Right lobe of liver (tissue), 6 donors: ENCODE data around the gene CTPS2. TPM values are rescaled to one million over a fixed set of nuclear protein-coding genes. Genes with fewer than 3 reads are reported as not detected.

ENCODE experiments used
- ATAC-seq, 4 donors: fragments of 200-7000 bp; cut with Tn5 transposase; one replicate each; pipeline ENCODE4 v1.9.1; 2020; ENCODE audit warnings: mild to moderate bottlenecking in 4 of 4, moderate library complexity in 4 of 4
- DNase-seq, 3 donors: peaks; one replicate each; pipeline ENCODE4 v3.0.0-alpha.2; 2020
- H3K27ac ChIP-seq, 3 donors: fragments of 200-600 bp; one replicate each; pipeline ENCODE4 v1.8.0; 2022
- H3K27me3 ChIP-seq, 2 donors: fragments of 200-600 bp; one replicate each; pipeline ENCODE4 v1.8.0; 2022
- H3K36me3 ChIP-seq, 4 donors: fragments of 200-600 bp; sonication (generic) in 1 of 4; one replicate each; pipeline versions ENCODE4 v1.5.1 to v1.8.0; 2017 to 2022; ENCODE audit warnings: control low read depth in 1 of 4
- H3K4me1 ChIP-seq, 4 donors: fragments of 200-600 bp; sonication (generic) in 1 of 4; one replicate each; pipeline versions ENCODE4 v1.5.1 to v1.8.0; 2017 to 2022; ENCODE audit warnings: control low read depth in 1 of 4
- H3K4me3 ChIP-seq, 3 donors: fragments of 200-600 bp; one replicate each; pipeline ENCODE4 v1.8.0; 2022
- H3K9me3 ChIP-seq, 4 donors: fragments of 200-600 bp; sonication (generic) in 1 of 4; one replicate each; pipeline versions ENCODE4 v1.5.1 to v1.8.0; 2017 to 2022; ENCODE audit warnings: control low read depth in 1 of 4
- CTCF ChIP-seq, 4 donors: fragments of 200-600 bp in 3 of 4; fragments of 450-650 bp in 1 of 4; IDR thresholded peaks; one replicate each; pipeline versions ENCODE4 v1.5.1 to v1.8.0; 2016 to 2022; ENCODE audit warnings: antibody characterized with exemption in 4 of 4, mild to moderate bottlenecking in 2 of 4
- POLR2A ChIP-seq: fragments of 450-650 bp; IDR thresholded peaks from one replicate; pipeline ENCODE4 v1.6.1; 2017; ENCODE audit warnings: antibody characterized with exemption, mild to moderate bottlenecking
- WGBS: methylation state at CpG from one replicate; pipeline ENCODE4 v1.1.6; 2018; ENCODE audit warnings: low coverage, low lambda C conversion rate; ENCODE audit not compliant: insufficient coverage; ENCODE audit errors: missing lambda C conversion rate; 5-methylcytosine and 5-hydroxymethylcytosine counted together
- intact Hi-C, 2 donors: fragments of 100-400 bp; cut with DNase I; formaldehyde crosslinking; loops; one replicate each; pipeline versions ENCODE4 v1.11.2 to v1.14.1; 2022
- microRNA counts: library from miRNA; unstranded; fragments of <30 nt; microRNA quantifications from one replicate; lab custom pipeline; 2016
- microRNA-seq, 2 donors: library from miRNA; unstranded; fragments of <30 nt; microRNA quantifications; one replicate each; pipeline ENCODE4, GENCODE V29; 2019 to 2020
- small RNA-seq, 2 experiments: library from RNA; depleted of rRNA; stranded (forward); fragments of <200 nt; gene quantifications; one replicate each; pipeline ENCODE3, GENCODE V24; 2016
- total RNA-seq, 6 experiments: library from RNA; depleted of rRNA in 2 of 6; stranded (reverse); fragments of >200 nt in 2 of 6; fragmentation: NEBNext Ultra II Directional in 3 of 6; extraction: Animal tissue kit (Norgen Biotek cat#: 25700) in 3 of 6; gene quantifications; one replicate each; pipeline versions ENCODE4 v1.1.0 to v1.2.4, GENCODE V29; 2016 to 2023
- donor health status: DM: no; HTN: yes; CAD: no.
- donor health status: DM: no; HTN: no; CAD: no.
- donor health status: DM: no; HTN: no; CAD: no.
- donor health status: DM: no; HTN: yes; CAD: no.
- donor health status: DM: no; HTN: yes; CAD: no.

Gene CTPS2
- total RNA-seq, 6 experiments from 2014 or later = 5.0 to 10.3 (median 8.8) TPM

GRCh38 chrX:16552546-16552945 lies 159.9 kb downstream of the CTPS2 start:
- no peaks in the 10 kb centered on the region for H3K27me3 ChIP-seq
- H3K9me3 ChIP-seq = no peaks in the 10 kb centered on the region
- DNase-seq = no peak
- 58% methylated on average over 3 of the region's 3 CpGs for WGBS
- H3K27ac ChIP-seq = no peak overlapping the region
- no peak for TF ChIP-seq POLR2A
- TF ChIP-seq CTCF (IDR thresholded peaks at IDR 0.05) = no peak
- no peaks in the 10 kb centered on the region for H3K4me1 ChIP-seq
- ATAC-seq = no peak
- H3K4me3 ChIP-seq = no peak overlapping the region
- no peaks in the 10 kb centered on the region for H3K36me3 ChIP-seq
- intact Hi-C loops = no loop called here

GRCh38 chrX:16547644-16548043 lies 164.8 kb downstream of the CTPS2 start:
- WGBS = 60% methylated on average over 1 of the region's 1 CpG
- no peak for DNase-seq
- ATAC-seq = no peak
- H3K4me3 ChIP-seq = no peak overlapping the region
- TF ChIP-seq POLR2A (no peak), CTCF (IDR thresholded peaks at IDR 0.05) (no peak)
- H3K4me1 ChIP-seq = no peaks in the 10 kb centered on the region
- H3K27me3 ChIP-seq = no peaks in the 10 kb centered on the region
- no peaks in the 10 kb centered on the region for H3K36me3 ChIP-seq
- intact Hi-C loops = no loop called here
- no peak overlapping the region for H3K27ac ChIP-seq
- H3K9me3 ChIP-seq = no peaks in the 10 kb centered on the region

GRCh38 chrX:16544969-16545368 lies 167.5 kb downstream of the CTPS2 start:
- TF ChIP-seq POLR2A (no peak), CTCF (IDR thresholded peaks at IDR 0.05) (no peak)
- WGBS = 56% methylated on average over 3 of the region's 3 CpGs
- Histone ChIP-seq H3K4me3 (no peak overlapping the region), H3K27me3 (no peaks in the 10 kb centered on the region), H3K9me3 (no peaks in the 10 kb centered on the region), H3K4me1 (no peaks in the 10 kb centered on the region), H3K27ac (no peak overlapping the region), H3K36me3 (no peaks in the 10 kb centered on the region)
- intact Hi-C loops = no loop called here
- ATAC-seq (no peak), DNase-seq (no peak)

MicroRNAs within 50 kb of the gene (microRNA counts, 767-probe panel; counts per million panel counts)
- 237 counts per million for microRNA hsa-miR-548am-3p (lab: Ali Mortazavi, UCI)

Small RNAs within 50 kb of the gene (microRNA-seq; reads per million reads assigned to microRNA genes)
- gene MIR548AM = 0 reads per million in 2 donors

Small RNAs within 50 kb of the gene (small RNA-seq; reads per million reads assigned to genes)
- 0 reads per million in 2 experiments for gene MIR548AM

Other genes starting within 250 kb of the CTPS2 start
- not detected for gene S100G, start 62.5 kb downstream of the CTPS2 start, total RNA-seq
- 10 to 100 TPM; 22.5 to 35.7 (median 29.5) TPM for gene SYAP1, start 6.9 kb upstream of the CTPS2 start, total RNA-seq
- gene TXLNG, start 73.8 kb upstream of the CTPS2 start, total RNA-seq = 1 to 10 TPM; 3.9 to 9.3 (median 7.3) TPM
- gene RBBP7, start 157.7 kb upstream of the CTPS2 start, total RNA-seq = 10 to 100 TPM; 31.4 to 38.6 (median 33.4) TPM
- gene REPS2, start 234.0 kb upstream of the CTPS2 start, total RNA-seq = 10 to 100 TPM in 4 of 6 experiments, 1 to 10 TPM in 2; 6.0 to 16.7 (median 13.1) TPM